NCI-H524 (cell line): ENCODE data around the gene GFI1B.
"Not testable (repeated sequence)": the region's sequence is repeated elsewhere in the genome, so short reads cannot be mapped to it uniquely, and the experiment has no call there.

Experiments
- DNase-seq, 2 experiments: peaks; one replicate each; lab custom pipeline; 2025; lab: John Stamatoyannopoulos, UW

Gene GFI1B

GRCh38 chr9:132967908-132968307 lies 10.6 kb upstream of the GFI1B start:
- DNase-seq: not testable (repeated sequence)

GRCh38 chr9:132969783-132970182 lies 8.7 kb upstream of the GFI1B start:
- no peak for DNase-seq

- DNase-seq: no peak
These were observed 8.0 kb upstream of the GFI1B start for GRCh38 chr9:132970324-132971062.

- DNase-seq: no peak
These were observed 5.3 kb upstream of the GFI1B start for GRCh38 chr9:132973166-132973565.

GRCh38 chr9:132973713-132974112 lies 4.8 kb upstream of the GFI1B start:
- DNase-seq: no peak

GRCh38 chr9:132975961-132976360 lies 2.5 kb upstream of the GFI1B start:
- no peak for DNase-seq

GRCh38 chr9:132976571-132976970 lies 1.9 kb upstream of the GFI1B start:
- DNase-seq: no peak

- DNase-seq: no peak
These were observed 413 bp upstream of the GFI1B start for GRCh38 chr9:132978112-132978450.

GRCh38 chr9:132980157-132980556 lies 1.7 kb downstream of the GFI1B start:
- DNase-seq: peak in 1 of 2 experiments; percentile 24

- DNase-seq: no peak
These were observed 4.0 kb downstream of the GFI1B start for GRCh38 chr9:132982458-132982857.

- DNase-seq: no peak
These were observed 5.2 kb downstream of the GFI1B start for GRCh38 chr9:132983491-132984201.

GRCh38 chr9:132984202-132985070 lies 5.9 kb downstream of the GFI1B start:
- no peak for DNase-seq

GRCh38 chr9:132985071-132985350 lies 6.5 kb downstream of the GFI1B start:
- no peak for DNase-seq

- DNase-seq: no peak
These were observed 7.0 kb downstream of the GFI1B start for GRCh38 chr9:132985489-132985888.

- no peak for DNase-seq
These were observed 7.6 kb downstream of the GFI1B start for GRCh38 chr9:132986114-132986513.

- no peak for DNase-seq
These were observed 8.4 kb downstream of the GFI1B start for GRCh38 chr9:132986640-132987620.

- DNase-seq: no peak
These were observed 9.9 kb downstream of the GFI1B start for GRCh38 chr9:132988244-132989013.

GRCh38 chr9:132989014-132989310 lies 10.5 kb downstream of the GFI1B start:
- DNase-seq: no peak

- no peak for DNase-seq
These were observed 11.0 kb downstream of the GFI1B start for GRCh38 chr9:132989414-132989996.

GRCh38 chr9:132989998-132990557 lies 11.6 kb downstream of the GFI1B start:
- DNase-seq: not testable (repeated sequence)
